Cardiac fibroblast (primary cell): ENCODE results near the gene STAT1.

Experiments used
- DNase-seq, 2 donors: peaks; one replicate each; pipeline versions ENCODE4 v3.0.0 to v3.0.0-alpha.2; 2010; ENCODE audit warnings: low read depth in 2 of 2
- H3K4me3 ChIP-seq, 2 donors: replicated peaks in 1 of 2; 1 replicate in 1 of 2; 2 replicates in 1 of 2; pipeline ENCODE4 v1.5.1; 2011; ENCODE audit warnings: low read depth in 2 of 2, low read length in 2 of 2, mild to moderate bottlenecking in 2 of 2, moderate library complexity in 1 of 2
- CTCF ChIP-seq: IDR thresholded peaks from one replicate; pipeline ENCODE4 v1.5.1; 2011; ENCODE audit warnings: low read depth, mild to moderate bottlenecking, low read length, inconsistent platforms

STAT1 gene

GRCh38 chr2:191003405-191004309 is 10.3 kb downstream of the STAT1 start:
- no peak for TF ChIP-seq CTCF
- no peak for DNase-seq
- no peak overlapping the region for H3K4me3 ChIP-seq

DNA sequence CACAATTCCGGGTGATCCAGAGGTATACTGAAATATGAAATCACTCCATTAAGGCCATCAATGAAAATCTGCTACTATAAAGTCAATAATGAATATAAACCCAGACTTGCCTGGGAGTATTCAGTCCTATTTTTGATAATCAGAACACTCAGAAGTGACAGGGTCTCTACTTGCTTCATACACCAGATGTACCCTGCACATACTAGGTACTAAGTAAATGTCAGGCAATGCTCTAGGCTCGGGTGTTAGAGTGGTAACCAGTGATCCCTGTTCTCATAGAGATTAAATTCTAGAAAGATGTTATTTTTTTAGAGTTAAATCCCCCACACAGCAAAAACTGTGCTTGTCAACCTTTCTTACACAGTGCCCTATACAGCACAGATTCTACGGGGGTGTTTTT is 12.3 kb downstream of the STAT1 start:
- DNase-seq, result no peak
- no peak for TF ChIP-seq CTCF
- H3K4me3 ChIP-seq, result no peak overlapping the region

- no peak for DNase-seq
- H3K4me3 ChIP-seq, result no peak overlapping the region
- TF ChIP-seq CTCF, result no peak
These were observed 12.9 kb downstream of the STAT1 start for GRCh38 chr2:191001032-191001431.

- TF ChIP-seq CTCF, result no peak
- no peak for DNase-seq
- H3K4me3 ChIP-seq, result no peak overlapping the region
These were observed 13.9 kb downstream of the STAT1 start for GRCh38 chr2:190999949-191000665.

GRCh38 chr2:190999058-190999457 is 14.9 kb downstream of the STAT1 start:
- DNase-seq, result no peak
- no peak overlapping the region for H3K4me3 ChIP-seq
- no peak for TF ChIP-seq CTCF

DNA sequence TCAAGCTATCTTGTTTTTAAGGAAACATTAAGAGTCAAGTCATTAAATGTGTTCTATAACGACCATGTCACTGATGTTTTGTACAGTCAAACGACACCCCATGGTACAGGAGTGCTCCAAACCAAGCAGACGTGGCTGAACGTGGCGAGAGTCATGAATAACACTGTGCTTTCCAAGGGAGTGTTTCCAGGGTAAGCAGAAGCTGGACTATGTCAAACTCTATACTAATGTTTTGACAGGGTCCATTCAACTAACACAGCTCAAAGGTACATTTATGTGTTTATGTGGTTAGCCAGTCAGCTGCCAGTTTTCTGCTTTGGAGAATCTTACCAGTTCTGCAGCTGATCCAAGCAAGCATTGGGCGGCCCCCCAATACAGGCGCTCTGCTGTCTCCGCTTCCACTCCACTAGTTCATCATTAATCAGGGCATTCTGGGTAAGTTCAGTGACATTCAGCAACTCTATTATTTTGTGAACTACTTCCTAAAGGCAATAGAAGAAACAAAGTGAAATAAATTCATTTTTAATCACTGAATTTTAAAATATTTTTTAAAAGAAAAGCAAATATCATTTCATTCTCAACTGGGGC is 16.4 kb downstream of the STAT1 start:
- no peak for DNase-seq
- no peak for TF ChIP-seq CTCF
- H3K4me3 ChIP-seq, result no peak overlapping the region
